Activated CD8-positive, alpha-beta memory T cell treated with anti-CD3 and anti-CD28 coated beads for 24 hours (primary cell): Measurements from ENCODE around the gene ACTN4.
"Not testable (repeated sequence)": the region's sequence is repeated elsewhere in the genome, so short reads cannot be mapped to it uniquely, and the experiment has no call there.

Experiments used
- DNase-seq: peaks from one replicate; pipeline ENCODE4 v3.0.0-alpha.2; 2020

Gene ACTN4

DNA sequence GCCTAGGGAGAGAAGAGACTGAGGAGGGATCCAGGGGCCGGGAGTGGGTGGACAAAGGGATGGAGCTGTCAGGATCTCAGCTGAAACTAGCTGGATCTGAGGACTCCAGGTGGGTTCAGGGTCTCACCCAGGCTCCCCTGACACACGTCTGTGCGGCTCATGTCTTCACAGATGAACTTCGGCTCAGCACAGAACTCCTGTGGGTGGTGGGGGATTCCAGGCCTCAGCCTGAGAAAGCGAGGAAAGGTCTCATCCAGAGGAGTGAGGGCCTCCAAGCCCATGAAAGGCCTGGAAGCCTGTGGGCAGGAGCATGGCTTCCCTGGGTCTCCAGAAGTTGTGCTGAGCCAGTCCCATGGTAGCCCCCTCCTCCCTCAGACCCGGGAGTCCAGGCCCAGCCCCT lies 95.5 kb downstream of the ACTN4 start:
- no peak for DNase-seq

DNA sequence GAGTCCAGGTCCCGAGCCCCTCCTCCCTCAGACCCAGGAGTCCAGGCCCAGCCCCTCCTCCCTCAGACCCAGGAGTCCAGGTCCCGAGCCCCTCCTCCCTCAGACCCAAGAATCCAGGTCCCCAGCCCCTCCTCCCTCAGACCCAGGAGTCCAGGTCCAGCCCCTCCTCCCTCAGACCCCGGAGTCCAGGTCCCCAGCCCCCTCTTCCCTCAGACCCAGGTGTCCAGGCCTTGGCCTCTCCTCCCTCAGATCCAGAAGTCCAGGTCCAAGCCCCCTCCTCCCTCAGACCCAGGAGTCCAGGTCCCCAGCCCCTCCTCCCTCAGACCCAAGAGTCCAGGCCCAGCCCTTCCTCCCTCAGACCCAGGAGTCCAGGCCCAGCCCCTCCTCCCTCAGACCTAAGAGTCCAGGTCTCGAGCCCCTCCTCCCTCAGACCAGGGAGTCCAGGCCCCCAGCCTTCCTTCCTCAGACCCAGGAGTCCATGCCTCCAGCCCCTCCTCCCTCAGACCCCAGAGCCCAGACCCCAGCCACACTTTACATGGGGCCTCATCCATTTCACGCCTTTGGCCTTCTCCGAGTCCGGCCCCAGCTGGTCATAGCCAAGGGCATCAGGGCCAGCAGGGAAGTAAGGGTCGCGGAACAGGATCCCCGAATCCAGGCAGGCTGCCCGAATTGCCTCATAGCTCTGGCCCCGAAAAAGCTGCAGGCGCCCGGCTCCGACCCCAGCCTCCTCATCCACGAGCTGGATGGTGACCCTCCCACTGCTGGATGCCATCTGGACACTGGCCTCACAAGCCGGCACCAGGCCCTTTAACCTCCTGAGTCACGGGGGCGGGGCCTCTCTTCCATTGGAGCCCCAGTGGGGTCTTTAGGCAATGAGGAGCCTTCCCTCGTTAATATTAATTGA lies 96.2 kb downstream of the ACTN4 start:
- no peak for DNase-seq

DNA sequence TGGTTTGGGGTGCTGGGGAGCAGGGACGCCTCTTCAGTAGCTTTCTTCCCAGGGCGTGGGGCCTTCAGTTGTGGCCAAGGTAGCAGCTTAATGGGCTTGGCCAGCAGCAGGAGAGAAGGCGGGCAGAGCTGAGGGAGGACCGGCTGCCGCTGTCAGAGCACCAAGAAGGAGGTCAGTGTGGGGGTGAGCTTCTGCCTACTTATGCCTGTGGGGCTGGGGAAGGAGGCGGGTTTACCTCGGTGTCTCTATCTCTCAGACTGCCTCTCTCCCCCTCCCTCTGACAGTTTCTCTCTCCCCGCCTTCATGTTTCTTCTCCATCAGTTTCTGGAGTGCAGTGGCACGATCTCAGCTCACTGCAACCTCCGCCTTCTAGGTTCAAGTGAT lies 96.8 kb downstream of the ACTN4 start, which contains the start of gene CAPN12:
Gene CAPN12 (minus strand): TSS at position 177 of the 384 bp plus-strand sequence. CDS start 309 bp downstream, outside the sequence.
- no peak for DNase-seq

DNA sequence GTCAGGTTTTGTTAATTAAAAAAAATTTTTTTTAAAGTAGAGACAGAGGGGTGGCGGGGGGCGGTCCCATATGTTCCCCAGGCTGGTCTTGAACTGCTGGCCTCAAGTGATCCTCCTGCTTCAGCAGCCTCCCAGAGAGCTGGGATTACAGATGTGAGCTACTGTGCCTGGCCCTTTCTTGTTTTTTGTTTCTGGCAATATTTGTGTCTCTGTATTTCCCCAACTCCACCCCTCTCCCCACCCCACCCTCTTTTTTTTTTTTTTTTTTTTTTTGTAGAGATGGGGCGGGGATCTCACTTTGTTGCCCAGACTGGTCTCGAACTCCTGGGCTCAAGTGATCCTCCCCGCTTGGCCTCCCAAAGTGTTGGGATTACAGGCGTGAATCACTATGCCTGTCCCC lies 97.4 kb downstream of the ACTN4 start:
- no peak for DNase-seq

DNA sequence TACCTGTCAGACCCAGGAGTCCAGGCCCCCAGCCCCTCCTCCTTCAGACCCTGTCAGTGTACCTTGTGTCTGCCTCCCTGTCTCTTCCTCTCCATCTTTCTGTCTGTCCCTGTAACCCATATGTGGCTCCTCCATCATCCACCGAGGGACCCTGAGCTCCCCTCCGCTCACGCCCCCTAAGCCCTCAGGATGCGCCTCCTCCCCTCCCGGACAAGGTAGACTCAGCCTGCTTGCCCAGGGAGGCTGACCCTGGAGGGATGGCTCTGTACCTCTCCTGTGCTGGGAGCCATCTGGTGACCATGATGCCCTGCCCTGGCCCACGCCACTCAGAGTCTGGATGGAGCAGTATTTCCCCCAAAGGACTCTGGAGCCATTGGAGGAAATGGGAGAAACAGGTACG lies 97.9 kb downstream of the ACTN4 start:
- DNase-seq = no peak

DNA sequence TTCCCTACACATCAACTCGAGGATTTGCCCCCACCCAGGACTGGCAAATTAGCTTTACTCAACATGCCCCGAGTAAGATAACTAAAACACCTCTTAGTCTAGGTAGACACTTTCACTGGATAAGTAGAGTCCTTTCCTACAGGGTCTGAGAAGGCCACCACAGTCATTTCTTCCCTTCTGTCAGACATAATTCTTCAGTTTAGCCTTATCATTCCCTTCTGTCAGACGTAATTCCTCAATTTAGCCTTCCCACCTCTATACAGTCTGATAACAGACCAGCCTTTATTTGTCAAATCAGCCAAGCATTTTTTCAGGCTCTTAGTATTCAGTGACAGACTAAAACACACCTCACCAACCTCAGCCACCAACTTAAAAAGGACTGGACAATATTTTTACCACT lies 106.3 kb downstream of the ACTN4 start:
- DNase-seq = not testable (repeated sequence)

DNA sequence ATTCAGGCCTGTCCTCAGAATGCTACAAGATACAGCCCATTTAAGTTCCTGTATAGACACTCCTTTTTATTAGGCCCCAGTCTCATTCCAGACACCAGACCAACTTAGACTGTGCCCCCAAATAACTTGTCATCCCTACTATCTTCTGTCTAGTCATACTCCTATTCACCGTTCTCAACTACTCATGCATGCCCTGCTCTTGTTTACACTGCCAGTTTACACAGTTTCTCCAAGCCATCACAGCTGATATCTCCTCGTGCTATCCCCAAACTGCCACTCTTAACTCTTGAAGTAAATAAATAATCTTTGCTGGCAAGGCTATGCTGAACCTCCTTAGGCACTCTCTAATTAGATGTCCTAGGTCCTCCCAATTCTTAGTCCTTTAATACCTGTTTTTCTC lies 106.7 kb downstream of the ACTN4 start:
- not testable (repeated sequence) for DNase-seq

DNA sequence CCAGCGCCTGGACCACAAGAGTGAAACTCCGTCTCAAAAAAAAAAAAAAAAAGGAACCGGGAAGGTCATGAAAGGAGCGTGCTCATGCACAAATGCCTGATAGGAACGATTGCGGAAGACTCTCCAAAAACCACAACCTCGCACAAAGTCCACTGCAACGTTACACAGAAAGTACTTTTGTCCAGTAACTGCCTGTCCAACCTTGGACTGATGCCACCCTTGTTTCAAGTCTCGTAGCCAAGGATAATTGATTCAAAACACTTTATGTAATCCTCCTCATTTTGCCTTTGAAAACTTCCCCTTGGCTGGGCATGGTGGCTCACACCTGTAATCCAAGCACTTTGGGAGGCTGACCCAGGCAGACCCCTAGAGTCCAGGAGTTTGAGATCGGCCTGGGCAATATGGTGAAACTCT lies 112.1 kb downstream of the ACTN4 start:
- no peak for DNase-seq

DNA sequence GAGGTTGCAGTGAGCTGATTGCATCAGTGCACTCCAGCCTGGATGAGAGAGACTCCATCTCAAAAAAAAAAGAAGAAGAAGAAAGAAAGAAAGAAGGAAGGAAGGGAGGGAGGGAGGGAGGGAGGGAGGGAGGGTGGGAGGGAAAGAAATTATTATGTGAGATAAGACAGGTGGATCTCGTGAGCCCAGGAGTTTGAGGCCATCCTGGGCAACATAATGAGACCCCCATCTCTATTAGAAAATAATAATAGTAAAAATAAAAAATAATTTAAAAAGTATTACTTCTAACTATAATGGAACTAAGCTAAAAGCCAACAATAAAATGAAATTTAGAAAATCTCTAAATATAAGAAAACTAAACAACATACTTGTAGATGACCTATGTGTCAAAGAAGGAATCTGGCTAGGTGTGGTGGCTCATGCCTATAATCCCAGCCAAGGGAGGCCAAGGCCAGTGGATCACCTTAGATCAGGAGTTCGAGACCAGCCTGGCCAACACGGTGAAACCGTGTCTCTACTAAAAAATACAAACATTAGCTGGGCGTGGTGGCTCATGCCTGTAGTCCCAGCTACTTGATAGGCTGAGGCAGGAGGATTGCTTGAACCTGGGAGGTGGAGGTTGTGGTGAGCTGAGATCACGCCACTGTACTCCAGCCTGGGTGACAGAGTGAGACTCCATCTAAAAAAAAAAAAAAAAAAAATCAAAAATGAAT lies 113.5 kb downstream of the ACTN4 start:
- not testable (repeated sequence) for DNase-seq

DNA sequence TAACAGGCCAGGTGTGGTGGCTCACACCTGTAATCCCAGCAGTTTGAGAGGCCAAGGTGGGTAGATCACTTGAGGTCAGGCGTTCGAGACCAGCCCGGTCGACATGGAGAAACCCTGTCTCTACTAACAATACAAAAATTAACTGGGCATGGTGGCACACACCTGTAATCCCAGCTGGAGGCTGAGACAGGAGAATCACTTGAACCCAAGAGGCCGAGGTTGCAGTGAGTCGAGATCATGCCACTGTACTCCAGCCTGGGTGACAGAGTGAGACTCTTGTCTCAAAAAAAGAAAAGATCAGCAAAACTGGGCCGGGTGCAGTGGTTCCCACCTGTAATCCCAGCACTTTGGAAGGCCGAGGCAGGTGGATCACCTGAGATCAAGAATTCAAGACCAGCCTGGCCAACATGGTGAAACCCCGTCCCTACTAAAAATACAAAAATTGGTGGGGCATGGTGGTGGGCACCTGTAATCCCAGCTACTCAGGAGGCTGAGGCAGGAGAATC lies 114.5 kb downstream of the ACTN4 start:
- not testable (repeated sequence) for DNase-seq

DNA sequence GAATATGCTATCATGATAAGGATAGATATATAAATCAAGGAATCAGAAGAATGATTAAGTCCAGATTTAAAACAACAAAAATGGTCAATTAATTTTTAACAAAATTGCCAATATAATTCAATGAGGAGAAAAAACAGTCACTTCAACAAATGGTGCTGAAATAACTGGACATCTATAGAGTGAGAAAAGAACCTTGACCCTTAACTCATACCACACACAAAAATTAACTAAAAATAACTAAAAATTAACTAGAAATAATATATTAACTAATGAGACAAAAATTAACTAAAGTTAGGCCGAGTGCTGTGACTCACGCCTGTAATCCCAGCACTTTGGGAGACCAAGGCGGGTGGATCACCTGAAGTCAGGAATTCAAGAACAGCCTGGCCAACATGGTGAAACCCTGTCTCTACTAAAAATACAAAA lies 116.4 kb downstream of the ACTN4 start:
- DNase-seq = no peak

DNA sequence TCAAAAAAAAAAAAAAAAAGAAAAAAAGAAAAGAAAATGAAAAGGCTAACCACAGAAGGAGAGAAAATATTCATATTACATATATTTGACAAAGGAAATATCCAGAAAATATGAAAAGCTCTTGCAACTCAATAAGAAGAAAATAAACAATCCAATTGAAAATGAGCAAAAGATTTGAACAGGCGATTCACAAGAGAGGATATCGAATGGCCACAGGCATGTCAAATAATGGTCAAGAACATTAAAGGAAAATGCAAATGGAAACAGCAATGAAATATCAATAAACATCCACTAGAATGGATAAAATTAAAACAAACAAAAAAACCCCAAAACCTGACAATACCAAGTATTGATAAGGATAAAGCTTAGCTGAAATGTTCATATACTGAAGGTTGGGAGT lies 117.8 kb downstream of the ACTN4 start:
- no peak for DNase-seq

DNA sequence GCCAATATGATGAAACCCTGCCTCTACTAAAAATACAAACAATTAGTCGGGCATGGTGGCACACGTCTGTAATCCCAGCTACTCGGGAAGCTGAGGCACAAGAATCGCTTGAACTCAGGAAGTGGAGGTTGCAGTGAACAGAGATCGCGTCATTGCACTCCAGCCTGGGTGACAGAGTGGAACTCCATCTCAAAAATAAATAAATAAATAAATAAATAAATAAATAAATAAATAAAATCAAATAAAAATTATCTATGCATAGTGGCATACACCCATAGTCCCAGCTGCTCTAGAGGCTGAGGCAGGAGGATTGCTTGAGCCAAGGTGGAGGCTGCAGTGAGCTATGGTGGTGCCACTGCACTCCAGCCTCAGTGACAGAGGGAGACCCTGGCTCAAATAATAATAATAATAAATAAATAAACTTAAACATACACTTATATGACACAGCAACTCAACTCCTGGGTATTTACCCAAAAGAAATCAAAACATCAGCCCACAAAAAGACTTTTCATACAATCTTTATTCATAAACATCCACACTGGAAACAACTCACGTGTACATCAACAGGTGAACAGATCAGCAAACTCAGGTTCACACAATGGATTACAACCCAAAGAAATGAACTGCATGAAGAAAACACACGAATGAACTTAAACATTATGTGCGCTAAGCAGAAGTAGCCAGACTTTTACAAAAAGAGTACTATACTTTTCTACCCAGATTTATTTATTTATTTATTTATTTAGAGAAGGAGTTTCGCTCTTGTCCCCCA lies 119.0 kb downstream of the ACTN4 start:
- DNase-seq = no peak

DNA sequence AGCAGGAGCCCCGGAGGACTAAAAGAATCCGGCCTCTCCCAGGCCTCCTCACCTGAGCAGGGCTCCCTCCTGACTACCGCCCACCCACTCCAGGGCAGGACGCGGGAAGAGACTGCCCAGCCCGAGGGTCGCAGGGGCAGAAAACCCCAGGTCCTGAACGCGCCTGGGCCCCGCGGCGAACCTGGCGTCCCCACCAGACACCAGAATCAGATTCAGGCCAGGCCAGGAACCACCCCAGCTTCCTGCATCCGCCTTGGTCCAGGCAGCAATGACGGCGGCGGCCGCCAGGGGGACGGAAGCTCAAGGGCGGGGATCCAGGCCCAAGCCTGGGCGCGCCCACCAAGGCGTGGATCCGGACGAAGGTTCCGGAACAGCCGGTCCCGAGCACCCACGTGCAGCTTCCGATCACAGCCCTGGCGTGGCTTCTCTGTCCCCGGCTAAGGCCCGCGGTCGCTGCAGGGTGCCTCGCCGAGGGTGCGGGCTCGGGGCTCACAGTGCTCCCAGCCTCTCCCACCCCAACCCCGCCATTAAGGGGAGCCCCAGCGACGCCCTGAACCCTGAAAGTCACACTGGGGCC lies 122.3 kb downstream of the ACTN4 start:
- DNase-seq = peak; percentile 98

DNA sequence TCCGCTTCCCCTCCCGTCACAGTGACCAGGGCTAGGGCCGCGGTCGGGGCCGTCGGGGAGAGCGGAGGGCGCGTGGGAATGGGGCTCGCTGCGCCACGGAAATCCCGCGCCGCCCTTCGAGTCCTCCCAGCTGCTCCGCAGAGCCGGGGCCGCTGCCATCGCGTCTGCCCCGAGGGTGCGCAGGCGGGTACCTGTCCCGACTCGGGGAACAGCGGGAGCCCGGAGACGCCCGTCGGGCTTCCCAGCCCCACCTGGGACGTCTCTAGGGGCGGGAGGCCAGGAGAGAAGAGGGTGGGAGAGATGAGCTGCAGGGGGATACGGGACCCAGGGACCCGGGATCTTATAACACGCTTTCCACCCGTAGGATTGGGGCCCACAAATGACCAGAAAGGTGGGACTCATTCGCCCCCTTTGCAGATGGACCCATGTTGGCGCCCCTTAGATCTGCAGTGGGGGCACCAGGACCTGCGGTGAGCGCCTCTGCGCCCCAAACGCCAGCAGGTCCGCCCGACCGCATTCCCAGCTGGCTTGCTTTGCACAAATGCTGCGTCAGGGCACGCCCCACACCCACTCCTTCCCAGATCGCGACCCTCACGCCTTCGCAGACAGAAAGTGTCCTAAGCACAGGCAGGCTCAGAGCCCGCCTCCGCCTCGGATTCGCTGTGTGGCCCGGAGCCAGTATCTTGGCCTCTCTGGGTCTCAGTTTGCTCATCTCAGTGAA lies 122.9 kb downstream of the ACTN4 start:
- DNase-seq = not testable (repeated sequence)

DNA sequence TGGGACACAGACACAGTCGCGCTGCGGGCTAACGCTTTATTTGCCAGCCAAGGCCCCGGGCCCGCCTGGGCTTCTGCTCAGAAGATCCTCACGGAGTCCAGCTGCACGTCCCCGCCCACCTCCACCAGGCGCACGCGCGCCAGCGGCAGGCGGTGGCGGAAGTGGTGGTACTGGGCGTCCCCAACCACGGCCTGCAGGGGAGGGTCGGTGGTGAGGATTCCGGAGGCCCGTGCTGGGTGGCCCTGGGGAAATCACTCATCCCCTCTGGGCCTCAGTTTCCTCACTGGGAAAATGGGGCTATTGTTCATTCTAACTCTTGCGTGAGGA lies 123.5 kb downstream of the ACTN4 start:
- DNase-seq = not testable (repeated sequence)

DNA sequence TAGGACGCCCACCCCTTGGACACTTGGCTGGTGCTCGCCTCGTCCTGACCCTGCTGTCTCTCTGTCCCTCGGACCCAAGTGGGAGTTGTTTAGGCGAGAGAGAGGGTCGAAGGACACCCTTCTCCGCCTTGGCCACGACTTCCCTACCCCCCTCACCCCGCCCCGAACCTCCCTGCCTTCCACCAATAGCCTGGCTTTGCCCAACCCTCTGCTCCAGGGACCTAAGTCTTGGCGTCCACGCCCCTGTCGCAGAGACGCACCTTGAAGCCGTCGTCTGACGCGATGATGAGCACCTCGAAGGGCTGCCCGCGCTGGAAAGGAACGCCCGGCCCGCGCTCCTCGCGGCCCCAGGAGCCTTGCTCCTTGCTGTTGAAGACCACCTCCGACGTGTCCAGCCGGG lies 124.1 kb downstream of the ACTN4 start:
- DNase-seq = not testable (repeated sequence)

DNA sequence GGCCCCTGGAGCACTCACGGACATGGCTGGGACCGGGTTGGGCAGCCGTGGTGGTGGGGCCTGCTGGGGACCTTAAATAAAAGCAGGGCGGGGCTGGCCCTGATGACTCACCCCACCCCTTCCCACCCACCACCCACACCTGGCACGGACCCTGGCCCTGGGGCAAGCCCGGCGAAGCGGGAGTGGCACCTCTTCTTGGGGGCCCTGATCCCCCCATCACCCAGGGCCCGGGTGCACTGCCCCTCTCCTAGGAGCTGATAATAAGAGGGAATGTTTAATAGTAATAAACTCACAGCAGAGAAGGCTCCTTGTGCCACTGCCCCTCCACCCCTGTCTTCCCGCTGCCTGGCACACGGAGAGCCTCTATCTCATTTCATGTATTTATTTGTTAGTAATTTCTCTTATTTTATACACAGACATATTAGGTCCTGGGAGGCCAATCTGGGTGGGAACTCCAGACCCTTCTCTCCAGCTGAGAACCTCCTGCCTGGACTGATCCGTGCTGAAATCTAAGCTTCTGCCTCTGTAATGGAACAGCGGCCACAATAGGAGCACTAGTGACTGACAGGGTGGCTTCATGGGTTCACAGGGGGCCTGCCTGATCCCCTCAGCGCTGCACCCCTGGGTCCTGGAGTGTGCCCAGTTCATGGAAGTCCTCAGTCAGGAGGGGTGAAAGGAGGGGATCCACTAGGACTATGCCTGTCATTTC lies 126.2 kb downstream of the ACTN4 start, which contains the start of gene LGALS7:
Gene LGALS7 (minus strand): TSS at position 49 of the 709 bp plus-strand sequence. CDS start 25 bp downstream, at position 24.
- no peak for DNase-seq

DNA sequence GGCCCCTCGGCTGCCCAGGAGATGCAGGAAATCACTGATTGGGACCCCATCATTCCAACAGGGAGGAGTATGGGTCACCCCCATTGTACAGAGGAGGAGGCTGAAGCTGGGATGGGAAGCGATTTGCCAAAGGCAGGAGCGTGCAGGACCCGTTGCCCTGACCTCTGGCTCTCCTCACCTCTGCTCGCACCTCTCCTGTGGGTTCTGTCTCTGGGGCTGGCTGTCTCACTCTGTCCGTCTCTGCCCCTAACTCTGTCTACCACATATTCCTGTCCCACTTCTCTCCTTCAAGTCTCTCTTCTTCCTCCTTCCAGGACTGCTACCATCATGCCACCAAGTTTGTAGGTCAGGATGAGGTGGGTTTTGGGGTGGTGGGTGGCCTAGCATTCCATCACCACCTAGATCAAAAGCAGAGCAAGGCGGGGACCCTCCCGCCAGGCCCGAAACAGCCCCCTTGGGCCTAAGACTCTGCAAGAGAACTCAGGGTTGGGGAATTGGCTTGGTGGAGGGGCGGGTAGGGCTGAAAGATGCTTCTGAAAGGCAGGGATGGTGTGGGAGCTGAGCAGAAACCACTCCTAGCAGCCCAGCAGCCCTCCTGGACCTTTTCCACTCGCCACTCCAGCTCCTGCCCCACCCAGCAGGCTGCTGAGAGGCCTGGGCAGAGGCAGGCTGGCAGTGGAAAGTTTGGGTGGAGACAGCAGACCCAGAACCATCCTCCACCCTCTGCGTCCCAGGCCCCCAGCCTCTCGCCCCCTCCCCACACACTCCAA lies 126.9 kb downstream of the ACTN4 start:
- no peak for DNase-seq

DNA sequence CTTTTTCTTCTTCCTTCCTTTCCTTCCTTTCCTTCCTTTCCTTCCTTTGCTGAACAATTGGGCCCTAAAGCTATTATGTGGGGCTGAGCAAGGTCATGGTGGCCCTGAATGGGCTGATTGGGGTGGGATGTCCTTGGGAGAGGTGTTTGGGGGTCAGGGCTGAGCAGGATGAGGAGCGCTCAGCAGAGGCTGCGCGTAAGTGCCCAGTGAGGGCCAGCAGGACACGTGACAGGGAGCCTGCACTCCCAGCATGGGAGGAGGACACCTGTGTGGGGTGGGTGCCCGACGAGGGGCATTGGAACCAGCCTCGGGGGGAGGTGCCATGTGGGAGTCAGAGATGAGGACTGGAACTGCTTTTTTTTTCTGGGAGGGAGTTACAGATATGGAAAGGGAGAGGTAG lies 131.3 kb downstream of the ACTN4 start:
- no peak for DNase-seq
